Spleen (tissue), 7 donors: Measurements from ENCODE around the gene C1QTNF1.

Source experiments
- CTCF ChIP-seq, 11 experiments: fragments of 200-600 bp in 7 of 11; fragments of 450-650 bp in 4 of 11; sonication (generic) in 4 of 11; IDR thresholded peaks in 8 of 11; conservative IDR thresholded peaks in 3 of 11; 1 replicate in 7 of 11; 2 replicates in 4 of 11; pipeline versions ENCODE4 v1.4.0 to v1.8.0; 2016 to 2021; ENCODE audit warnings: antibody characterized with exemption in 11 of 11, inconsistent platforms in 4 of 11, mild to moderate bottlenecking in 1 of 11
- POLR2A ChIP-seq, 3 donors: fragments of 450-650 bp; IDR thresholded peaks; one replicate each; pipeline ENCODE4 v1.5.1; 2017; ENCODE audit warnings: antibody characterized with exemption in 3 of 3, mild to moderate bottlenecking in 1 of 3
- donor health status: DM: no; HTN: no; CAD: no; lungs with moderate emphysema.
- donor health status: DM: no; HTN: no; CAD: no.
- donor health status: DM: no; HTN: no; CAD: no.

GRCh38 chr17:79057737-79058385, 33.9 kb downstream of the C1QTNF1 start:
- TF ChIP-seq CTCF (IDR thresholded peaks at IDR 0.05 in 8 of 11, conservative IDR thresholded peaks at IDR 0.05 in 3 of 11) (no peak), POLR2A (IDR thresholded peaks at IDR 0.05) (no peak)
